HepG2 (cell line): ENCODE measurements around the gene DUS2. TPM values are rescaled to one million over a fixed set of nuclear protein-coding genes. Genes with fewer than 3 reads are reported as not detected.

Source experiments
- ARNT ChIP-seq: fragments of 450-650 bp; IDR thresholded peaks from 2 replicates; pipeline ENCODE4 v1.6.1; 2017
- ARNTL ChIP-seq: sonication (generic); formaldehyde crosslinking; IDR thresholded peaks from 2 replicates; pipeline ENCODE4 v1.4.0; 2020; ENCODE audit warnings: mild to moderate bottlenecking, missing genetic modification reagents
- CHCHD3 ChIP-seq: sonication (generic); formaldehyde crosslinking; IDR thresholded peaks from 2 replicates; pipeline ENCODE4 v1.8.0; 2022; ENCODE audit warnings: mild to moderate bottlenecking, missing genetic modification reagents, moderate library complexity
- CSRNP2 ChIP-seq: sonication (generic); formaldehyde crosslinking; conservative IDR thresholded peaks from 2 replicates; pipeline ENCODE4 v1.8.0; 2022; ENCODE audit warnings: low read depth, missing genetic modification reagents
- ISX ChIP-seq: sonication (generic); formaldehyde crosslinking; conservative IDR thresholded peaks from 2 replicates; pipeline ENCODE4 v1.5.0; 2020; ENCODE audit warnings: missing genetic modification reagents
- KDM2A ChIP-seq: sonication (generic); formaldehyde crosslinking; IDR thresholded peaks from 2 replicates; pipeline ENCODE4 v1.4.0; 2020; ENCODE audit warnings: low read depth, missing genetic modification reagents, borderline replicate concordance
- MBNL3 ChIP-seq: fragments of 250-450 bp; sonication (Bioruptor Pico); conservative IDR thresholded peaks from 2 replicates; pipeline ENCODE4 v1.8.0; 2022; ENCODE audit warnings: mild to moderate bottlenecking, inconsistent platforms
- NONO ChIP-seq, 2 experiments: fragments of 450-650 bp in 1 of 2; sonication (generic) in 1 of 2; formaldehyde crosslinking in 1 of 2; IDR thresholded peaks in 1 of 2; conservative IDR thresholded peaks in 1 of 2; 2 replicates each; pipeline versions ENCODE4 v1.6.1 to v1.8.0; 2017 to 2022; ENCODE audit warnings: mild to moderate bottlenecking in 1 of 2, missing genetic modification reagents in 1 of 2, moderate library complexity in 1 of 2
- NR0B2 ChIP-seq: sonication (generic); formaldehyde crosslinking; IDR thresholded peaks from 2 replicates; pipeline ENCODE4 v1.4.0; 2020; ENCODE audit warnings: mild to moderate bottlenecking, missing genetic modification reagents
- PHF20 ChIP-seq: sonication (generic); formaldehyde crosslinking; IDR thresholded peaks from 2 replicates; pipeline ENCODE4 v1.5.0; 2020; ENCODE audit warnings: mild to moderate bottlenecking, missing genetic modification reagents
- ZBTB2 ChIP-seq: sonication (generic); formaldehyde crosslinking; IDR thresholded peaks from 2 replicates; pipeline ENCODE4 v1.8.0; 2022; ENCODE audit warnings: low read depth, missing genetic modification reagents
- ZBTB40 ChIP-seq, 2 experiments: fragments of 450-650 bp in 1 of 2; sonication (generic) in 1 of 2; formaldehyde crosslinking in 1 of 2; IDR thresholded peaks; 2 replicates each; pipeline versions ENCODE4 v1.6.1 to v1.8.0; 2016 to 2022; ENCODE audit warnings: antibody characterized with exemption in 1 of 2, mild to moderate bottlenecking in 1 of 2, missing genetic modification reagents in 1 of 2
- ZNF549 ChIP-seq: sonication (generic); formaldehyde crosslinking; IDR thresholded peaks from 2 replicates; pipeline ENCODE4 v1.5.0; 2020; ENCODE audit warnings: missing genetic modification reagents
- polyA plus RNA-seq, 8 experiments: library from polyadenylated mRNA; depleted of rRNA in 3 of 8; stranded (reverse) in 7 of 8; unstranded in 1 of 8; fragments of >200 nt; fragmentation: Illumina TruSeq in 4 of 8; extraction: Trizol in 4 of 8; gene quantifications; 2 replicates each; pipeline versions ENCODE4 v1.2.1 to v1.2.3, GENCODE V29; 2011 to 2016; ENCODE audit warnings: low read depth in 4 of 8, missing spikeins in 1 of 8, mixed read lengths in 1 of 8; ENCODE audit not compliant: insufficient read depth in 1 of 8
- total RNA-seq, 5 experiments: library from RNA; depleted of rRNA; stranded (reverse); fragments of >200 nt; fragmentation: Illumina TruSeq; extraction: Trizol; gene quantifications; 2 replicates each; pipeline ENCODE4 v1.2.3, GENCODE V29; 2016; ENCODE audit warnings: low read depth in 1 of 5

DUS2 gene
- total and polyA plus RNA-seq, 2 of the 13 experiments (the other 11 are each of a cell fraction or from before 2014, with no cell fraction given): 17.8 to 25.1 TPM

- TF ChIP-seq ISX (CRISPR knock-in tag) (no peak), ZNF549 (CRISPR knock-in tag) (no peak), NONO (IDR thresholded peaks at IDR 0.05) (no peak), NONO (CRISPR knock-in tag; conservative IDR thresholded peaks at IDR 0.05) (peak; percentile 2), KDM2A (CRISPR knock-in tag) (no peak), CSRNP2 (CRISPR knock-in tag) (no peak), ZBTB40 (IDR thresholded peaks at IDR 0.05) (no peak), ZBTB40 (CRISPR knock-in tag; IDR thresholded peaks at IDR 0.05) (peak; percentile 74; the same call in 1 of the 2 replicates), ARNTL (CRISPR knock-in tag) (no peak), NR0B2 (CRISPR knock-in tag) (no peak), MBNL3 (CRISPR knock-in tag) (no peak), PHF20 (CRISPR knock-in tag) (peak; percentile 28; the same call in 1 of the 2 replicates), ZBTB2 (no peak), CHCHD3 (CRISPR knock-in tag) (0 out of 2 replicates have a peak, but pooled peaks have one; percentile 22), ARNT (no peak)
These were observed 62.4 kb downstream of the DUS2 start, which contains the start of gene NFATC3 (continued) for GRCh38 chr16:68085259-68086071.
